ENCODE results near the gene CNST. TPM values are rescaled to one million over a fixed set of nuclear protein-coding genes. Genes with fewer than 3 reads are reported as not detected.
"Not testable (repeated sequence)": the region's sequence is repeated elsewhere in the genome, so short reads cannot be mapped to it uniquely, and the experiment has no call there.

Gene CNST
- total and polyA plus RNA-seq, 5 donors from 2014 or later, result 54.4 to 115 (median 66.6) TPM

GRCh38 chr1:246560833-246561232 is 5.4 kb upstream of the CNST start:
- not testable (repeated sequence) for ATAC-seq (ENCODE audit: low read depth in 2 of 2); DNase-seq; H3K27me3 Mint-ChIP-seq; H3K4me3 ChIP-seq (ENCODE audit: low read depth, low read length); H3K9me3 Mint-ChIP-seq; H3K27ac ChIP-seq (ENCODE audit: insufficient read depth, low read length, poor library complexity, severe bottlenecking); H3K9me3 ChIP-seq (ENCODE audit: control insufficient read depth in 2 of 2, low read length in 2 of 2); H3K27me3 ChIP-seq (ENCODE audit: control insufficient read depth, insufficient read depth, low read length)
- peaks cover 36% of the 10 kb centered on the region for H3K36me3 ChIP-seq (ENCODE audit: control insufficient read depth, insufficient read depth, low read length)
- peaks cover 30% of the 10 kb centered on the region for H3K36me3 Mint-ChIP-seq
- H3K27ac Mint-ChIP-seq, result peak overlapping the region in 1 of 3 donors; percentile 47
- H3K4me1 Mint-ChIP-seq, result peaks cover 20 to 40% (median 27%) of the 10 kb centered on the region in 4 donors
- H3K4me3 Mint-ChIP-seq, result peak overlapping the region in 1 of 4 donors; percentile 70
- peaks cover 22% of the 10 kb centered on the region for H3K4me1 ChIP-seq (ENCODE audit: control insufficient read depth, insufficient read depth, low read length, poor library complexity, severe bottlenecking)

- Mint-ChIP-seq H3K36me3 (peaks cover 8% of the 10 kb centered on the region), H3K9me3 (peaks cover 0 to 2% (median 0%) of the 10 kb centered on the region in 7 donors), H3K27me3 (no peaks in the 10 kb centered on the region), H3K4me3 (peak overlapping the region; percentile 94 to 100 (median 98)), H3K27ac (peak overlapping the region; percentile 94 to 96 (median 95)), H3K4me1 (peaks cover 17 to 59% (median 33%) of the 10 kb centered on the region in 4 donors)
- no peaks in the 10 kb centered on the region for H3K9me3 ChIP-seq (ENCODE audit: control insufficient read depth in 2 of 2, low read length in 2 of 2)
- DNase-seq (no peak), ATAC-seq (ENCODE audit: low read depth in 2 of 2) (no peak)
- H3K27me3 ChIP-seq (ENCODE audit: control insufficient read depth, insufficient read depth, low read length), result no peaks in the 10 kb centered on the region
- peak overlapping the region; percentile 94 for H3K27ac ChIP-seq (ENCODE audit: insufficient read depth, low read length, poor library complexity, severe bottlenecking)
- H3K4me1 ChIP-seq (ENCODE audit: control insufficient read depth, insufficient read depth, low read length, poor library complexity, severe bottlenecking), result peaks cover 52% of the 10 kb centered on the region
- H3K4me3 ChIP-seq (ENCODE audit: low read depth, low read length), result peak overlapping the region; percentile 97
- peaks cover 11% of the 10 kb centered on the region for H3K36me3 ChIP-seq (ENCODE audit: control insufficient read depth, insufficient read depth, low read length)
These were observed 1.2 kb upstream of the CNST start for GRCh38 chr1:246564839-246565750.

GRCh38 chr1:246565751-246566127 is 517 bp upstream of the CNST start:
- DNase-seq (no peak), ATAC-seq (ENCODE audit: low read depth in 2 of 2) (no peak)
- Mint-ChIP-seq H3K4me3 (peak overlapping the region; percentile 94 to 100 (median 98)), H3K4me1 (peaks cover 17 to 58% (median 32%) of the 10 kb centered on the region in 4 donors), H3K9me3 (peaks cover 0 to 2% (median 0%) of the 10 kb centered on the region in 7 donors), H3K27ac (peak overlapping the region; percentile 94 to 96 (median 95)), H3K36me3 (peaks cover 3% of the 10 kb centered on the region), H3K27me3 (no peaks in the 10 kb centered on the region)
- Histone ChIP-seq H3K36me3 (ENCODE audit: control insufficient read depth, insufficient read depth, low read length) (peaks cover 6% of the 10 kb centered on the region), H3K4me3 (ENCODE audit: low read depth, low read length) (peak overlapping the region; percentile 97), H3K9me3 (ENCODE audit: control insufficient read depth in 2 of 2, low read length in 2 of 2) (no peaks in the 10 kb centered on the region), H3K27ac (ENCODE audit: insufficient read depth, low read length, poor library complexity, severe bottlenecking) (peak overlapping the region; percentile 94), H3K4me1 (ENCODE audit: control insufficient read depth, insufficient read depth, low read length, poor library complexity, severe bottlenecking) (peaks cover 58% of the 10 kb centered on the region), H3K27me3 (ENCODE audit: control insufficient read depth, insufficient read depth, low read length) (no peaks in the 10 kb centered on the region)

GRCh38 chr1:246566813-246567645 is 773 bp downstream of the CNST start:
- Mint-ChIP-seq H3K4me3 (peak overlapping the region; percentile 94 to 100 (median 98)), H3K4me1 (peaks cover 17 to 67% (median 37%) of the 10 kb centered on the region in 4 donors), H3K27ac (peak overlapping the region; percentile 96 to 99 (median 99)), H3K27me3 (no peaks in the 10 kb centered on the region), H3K36me3 (peaks cover 3% of the 10 kb centered on the region), H3K9me3 (peaks cover 0 to 2% (median 0%) of the 10 kb centered on the region in 7 donors)
- Histone ChIP-seq H3K9me3 (ENCODE audit: control insufficient read depth in 2 of 2, low read length in 2 of 2) (no peaks in the 10 kb centered on the region), H3K27ac (ENCODE audit: insufficient read depth, low read length, poor library complexity, severe bottlenecking) (peak overlapping the region; percentile 94), H3K27me3 (ENCODE audit: control insufficient read depth, insufficient read depth, low read length) (no peaks in the 10 kb centered on the region), H3K4me1 (ENCODE audit: control insufficient read depth, insufficient read depth, low read length, poor library complexity, severe bottlenecking) (peaks cover 71% of the 10 kb centered on the region), H3K36me3 (ENCODE audit: control insufficient read depth, insufficient read depth, low read length) (peaks cover 5% of the 10 kb centered on the region), H3K4me3 (ENCODE audit: low read depth, low read length) (peak overlapping the region; percentile 97)
- DNase-seq (peak in 2 of 3 donors; percentile 24 to 61), ATAC-seq (ENCODE audit: low read depth in 2 of 2) (peak in 1 of 2 donors; percentile 4)

GRCh38 chr1:246567646-246568235 is 1.5 kb downstream of the CNST start:
- Mint-ChIP-seq H3K9me3 (peaks cover 0 to 2% (median 0%) of the 10 kb centered on the region in 7 donors), H3K27ac (peak overlapping the region; percentile 96 to 99 (median 99)), H3K36me3 (peaks cover 3% of the 10 kb centered on the region), H3K27me3 (no peaks in the 10 kb centered on the region), H3K4me3 (peak overlapping the region; percentile 94 to 100 (median 98)), H3K4me1 (peaks cover 17 to 72% (median 37%) of the 10 kb centered on the region in 4 donors)
- Histone ChIP-seq H3K4me3 (ENCODE audit: low read depth, low read length) (peak overlapping the region; percentile 97), H3K36me3 (ENCODE audit: control insufficient read depth, insufficient read depth, low read length) (no peaks in the 10 kb centered on the region), H3K27ac (ENCODE audit: insufficient read depth, low read length, poor library complexity, severe bottlenecking) (peak overlapping the region; percentile 94), H3K27me3 (ENCODE audit: control insufficient read depth, insufficient read depth, low read length) (no peaks in the 10 kb centered on the region), H3K4me1 (ENCODE audit: control insufficient read depth, insufficient read depth, low read length, poor library complexity, severe bottlenecking) (peaks cover 78% of the 10 kb centered on the region), H3K9me3 (ENCODE audit: control insufficient read depth in 2 of 2, low read length in 2 of 2) (no peaks in the 10 kb centered on the region)
- ATAC-seq (ENCODE audit: low read depth in 2 of 2) (no peak), DNase-seq (no peak)

- H3K4me1 Mint-ChIP-seq, result peaks cover 20 to 75% (median 43%) of the 10 kb centered on the region in 4 donors
- peaks cover 14% of the 10 kb centered on the region for H3K36me3 Mint-ChIP-seq
- peak overlapping the region; percentile 95 to 96 (median 96) for H3K27ac Mint-ChIP-seq
- H3K9me3 Mint-ChIP-seq, result peaks cover 0 to 2% (median 0%) of the 10 kb centered on the region in 7 donors
- Histone ChIP-seq H3K9me3 (ENCODE audit: control insufficient read depth in 2 of 2, low read length in 2 of 2) (no peaks in the 10 kb centered on the region), H3K4me1 (ENCODE audit: control insufficient read depth, insufficient read depth, low read length, poor library complexity, severe bottlenecking) (peaks cover 82% of the 10 kb centered on the region), H3K4me3 (ENCODE audit: low read depth, low read length) (peak overlapping the region; percentile 97), H3K27ac (ENCODE audit: insufficient read depth, low read length, poor library complexity, severe bottlenecking) (peak overlapping the region; percentile 94), H3K36me3 (ENCODE audit: control insufficient read depth, insufficient read depth, low read length) (peaks cover 2% of the 10 kb centered on the region), H3K27me3 (ENCODE audit: control insufficient read depth, insufficient read depth, low read length) (no peaks in the 10 kb centered on the region)
- no peaks in the 10 kb centered on the region for H3K27me3 Mint-ChIP-seq
- ATAC-seq (ENCODE audit: low read depth in 2 of 2) (peak; percentile 61 to 62), DNase-seq (peak; percentile 19 to 86 (median 78))
- peak overlapping the region; percentile 88 to 96 (median 94) for H3K4me3 Mint-ChIP-seq
These were observed 3.3 kb downstream of the CNST start for GRCh38 chr1:246569248-246570238.

All from CD4-positive, CD25-positive, alpha-beta regulatory T cell (primary cell).